ENCODE measurements around the gene PIP5KL1. TPM values are rescaled to one million over a fixed set of nuclear protein-coding genes. Genes with fewer than 3 reads are reported as not detected.

Gene PIP5KL1
- total RNA-seq, 2 experiments from 2014 or later = 0.95 to 4.4 TPM

DNA sequence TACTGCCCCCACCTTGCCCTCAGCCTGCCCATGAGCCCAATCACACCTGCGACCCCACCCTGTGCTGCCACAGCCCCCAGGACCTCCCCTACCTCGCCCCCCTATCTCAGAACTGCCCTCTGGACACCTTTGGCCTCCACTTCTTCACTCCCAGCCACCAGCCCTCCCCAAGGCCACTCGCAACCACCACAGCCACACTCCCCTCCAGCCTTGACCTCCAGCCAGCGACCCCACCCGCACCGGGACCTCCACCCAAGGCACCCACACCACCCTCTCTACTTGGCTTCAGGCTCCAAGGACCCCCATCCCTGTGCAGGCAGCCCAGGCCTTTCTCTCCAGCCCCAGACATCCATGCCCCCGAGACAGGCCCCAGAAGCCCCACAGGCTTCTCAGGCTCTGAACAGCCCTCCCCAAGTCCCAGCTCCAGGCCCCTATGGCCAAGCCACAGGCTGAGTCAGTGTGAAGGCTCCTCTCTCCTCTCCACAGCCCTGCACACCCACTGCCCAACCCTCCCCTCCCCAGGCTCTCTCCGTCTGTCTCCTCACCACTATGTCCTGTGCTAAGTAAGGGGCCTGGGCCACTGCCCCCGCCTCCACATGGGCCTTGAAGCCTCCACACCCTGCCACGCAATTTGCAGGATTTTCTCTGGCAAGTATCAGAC, 55.1 kb downstream of the PIP5KL1 start:
- no peak for TF ChIP-seq EZH2phosphoT487 (IDR thresholded peaks at IDR 0.05; ENCODE audit: borderline replicate concordance, low read depth, low read length)
- TF ChIP-seq, protein P1, sequence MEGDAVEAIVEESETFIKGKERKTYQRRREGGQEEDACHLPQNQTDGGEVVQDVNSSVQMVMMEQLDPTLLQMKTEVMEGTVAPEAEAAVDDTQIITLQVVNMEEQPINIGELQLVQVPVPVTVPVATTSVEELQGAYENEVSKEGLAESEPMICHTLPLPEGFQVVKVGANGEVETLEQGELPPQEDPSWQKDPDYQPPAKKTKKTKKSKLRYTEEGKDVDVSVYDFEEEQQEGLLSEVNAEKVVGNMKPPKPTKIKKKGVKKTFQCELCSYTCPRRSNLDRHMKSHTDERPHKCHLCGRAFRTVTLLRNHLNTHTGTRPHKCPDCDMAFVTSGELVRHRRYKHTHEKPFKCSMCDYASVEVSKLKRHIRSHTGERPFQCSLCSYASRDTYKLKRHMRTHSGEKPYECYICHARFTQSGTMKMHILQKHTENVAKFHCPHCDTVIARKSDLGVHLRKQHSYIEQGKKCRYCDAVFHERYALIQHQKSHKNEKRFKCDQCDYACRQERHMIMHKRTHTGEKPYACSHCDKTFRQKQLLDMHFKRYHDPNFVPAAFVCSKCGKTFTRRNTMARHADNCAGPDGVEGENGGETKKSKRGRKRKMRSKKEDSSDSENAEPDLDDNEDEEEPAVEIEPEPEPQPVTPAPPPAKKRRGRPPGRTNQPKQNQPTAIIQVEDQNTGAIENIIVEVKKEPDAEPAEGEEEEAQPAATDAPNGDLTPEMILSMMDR (conservative IDR thresholded peaks at IDR 0.05; ENCODE audit: low read length) = no peak
- ChIA-PET CTCF (ENCODE audit: unreplicated experiment) (no interaction called here), POLR2A (interaction anchor here (0.7 kb wide), 1 partner anchor 64 kb away, joined by 3 read pairs; no protein-coding TSS in a partner anchor)
- H3K79me2 ChIP-seq (ENCODE audit: insufficient read depth, low read depth, low read length) = no peaks in the 10 kb centered on the region
- H3K9me3 ChIP-seq (ENCODE audit: low read length) = no peaks in the 10 kb centered on the region
- no peak overlapping the region for H3K4me2 ChIP-seq (ENCODE audit: low read length)
- no peaks in the 10 kb centered on the region for H3K9me2 ChIP-seq (ENCODE audit: insufficient read depth, low read length)
- no peak overlapping the region for H2AFZ ChIP-seq (ENCODE audit: low read length)
- H3K36me3 ChIP-seq (ENCODE audit: insufficient read depth, low read length) = no peaks in the 10 kb centered on the region
- no peak overlapping the region for H3K27ac ChIP-seq (ENCODE audit: low read depth, low read length, poor library complexity, severe bottlenecking)
- no peak overlapping the region for H3K4me3 ChIP-seq (ENCODE audit: low read depth, low read length, poor library complexity, severe bottlenecking)
- intact Hi-C loops (cut with micrococcal nuclease; ENCODE audit: unreplicated experiment) = loop anchor here (10.0 kb wide), 1 partner anchor 371 kb away; no protein-coding TSS in a partner anchor
- H4K20me1 ChIP-seq (ENCODE audit: insufficient read depth, low read length) = no peaks in the 10 kb centered on the region
- H3K4me1 ChIP-seq (ENCODE audit: insufficient read depth, low read length, poor library complexity, severe bottlenecking) = peaks cover 19% of the 10 kb centered on the region
- no peak for DNase-seq (ENCODE audit: low spot score)
- no TSS peak for BruUV-seq (replicated peaks)

DNA sequence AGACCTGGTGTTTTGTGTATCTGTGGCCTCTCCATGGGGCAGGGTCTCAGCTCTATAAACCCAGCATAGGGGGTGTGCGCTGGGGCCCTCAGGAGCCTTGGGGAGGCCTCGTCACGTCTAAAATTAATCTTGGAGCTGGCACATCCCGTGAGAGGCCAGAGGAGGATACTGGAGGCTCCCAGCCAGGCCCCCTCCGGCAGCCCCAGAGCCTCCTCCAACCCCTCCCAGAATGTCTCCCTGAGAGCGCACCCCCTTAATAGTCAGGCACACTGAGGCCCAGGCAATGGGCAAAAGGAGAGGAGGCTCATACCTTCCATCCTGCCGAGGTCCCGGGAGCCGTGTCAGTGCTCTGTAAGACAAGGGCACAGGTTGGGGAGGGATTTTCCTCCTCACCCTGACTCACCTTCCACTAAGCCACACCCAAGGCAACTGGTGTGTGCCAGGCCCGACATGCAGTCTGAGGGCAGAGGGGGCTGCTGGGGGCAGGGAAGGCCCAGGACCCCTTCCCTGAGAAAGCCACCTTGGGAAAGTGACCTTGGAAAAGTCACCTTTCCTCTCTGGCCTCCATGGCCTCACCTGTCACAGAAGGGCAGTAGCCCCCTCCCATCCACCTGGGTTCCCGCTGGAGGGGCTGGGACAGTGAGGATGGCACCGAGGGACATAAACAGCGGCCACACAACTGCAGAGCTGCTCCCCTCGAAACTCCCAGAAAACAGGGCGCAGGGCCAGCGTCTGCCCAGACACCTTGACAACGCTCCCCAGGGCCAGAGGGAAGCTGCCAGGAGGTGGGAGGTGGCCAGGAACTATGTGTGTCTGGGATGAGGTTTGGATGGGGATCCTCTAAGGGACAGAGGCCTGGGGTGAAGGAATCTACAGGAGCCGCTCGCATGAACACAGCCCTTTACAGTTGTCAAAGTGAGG, 56.0 kb downstream of the PIP5KL1 start:
- intact Hi-C loops (cut with micrococcal nuclease; ENCODE audit: unreplicated experiment) = loop anchor here (5.0 to 10.0 kb wide), 2 partner anchors 52 to 370 kb away; no protein-coding TSS in a partner anchor
- CTCF ChIA-PET (ENCODE audit: unreplicated experiment) = no interaction called here
- H4K20me1 ChIP-seq (ENCODE audit: insufficient read depth, low read length) = no peaks in the 10 kb centered on the region
- H3K4me3 ChIP-seq (ENCODE audit: low read depth, low read length, poor library complexity, severe bottlenecking) = no peak overlapping the region
- H3K4me2 ChIP-seq (ENCODE audit: low read length) = no peak overlapping the region
- TF ChIP-seq, protein P1 (conservative IDR thresholded peaks at IDR 0.05; ENCODE audit: low read length) = no peak
- TF ChIP-seq EZH2phosphoT487 (IDR thresholded peaks at IDR 0.05; ENCODE audit: borderline replicate concordance, low read depth, low read length) = no peak
- H3K36me3 ChIP-seq (ENCODE audit: insufficient read depth, low read length) = no peaks in the 10 kb centered on the region
- H3K9me3 ChIP-seq (ENCODE audit: low read length) = no peaks in the 10 kb centered on the region
- H3K9me2 ChIP-seq (ENCODE audit: insufficient read depth, low read length) = no peaks in the 10 kb centered on the region
- H3K27ac ChIP-seq (ENCODE audit: low read depth, low read length, poor library complexity, severe bottlenecking) = no peak overlapping the region
- no peak overlapping the region for H2AFZ ChIP-seq (ENCODE audit: low read length)
- peaks cover 11% of the 10 kb centered on the region for H3K4me1 ChIP-seq (ENCODE audit: insufficient read depth, low read length, poor library complexity, severe bottlenecking)
- no peaks in the 10 kb centered on the region for H3K79me2 ChIP-seq (ENCODE audit: insufficient read depth, low read depth, low read length)
- no TSS peak for BruUV-seq (replicated peaks)
- POLR2A ChIA-PET = interaction anchor here (0.7 kb wide), 1 partner anchor 103 kb away, joined by 3 read pairs; no protein-coding TSS in a partner anchor
- DNase-seq (ENCODE audit: low spot score) = no peak

Data from OCI-LY7 (cell line).